ENCODE measurements around the gene CTSC.

DNA sequence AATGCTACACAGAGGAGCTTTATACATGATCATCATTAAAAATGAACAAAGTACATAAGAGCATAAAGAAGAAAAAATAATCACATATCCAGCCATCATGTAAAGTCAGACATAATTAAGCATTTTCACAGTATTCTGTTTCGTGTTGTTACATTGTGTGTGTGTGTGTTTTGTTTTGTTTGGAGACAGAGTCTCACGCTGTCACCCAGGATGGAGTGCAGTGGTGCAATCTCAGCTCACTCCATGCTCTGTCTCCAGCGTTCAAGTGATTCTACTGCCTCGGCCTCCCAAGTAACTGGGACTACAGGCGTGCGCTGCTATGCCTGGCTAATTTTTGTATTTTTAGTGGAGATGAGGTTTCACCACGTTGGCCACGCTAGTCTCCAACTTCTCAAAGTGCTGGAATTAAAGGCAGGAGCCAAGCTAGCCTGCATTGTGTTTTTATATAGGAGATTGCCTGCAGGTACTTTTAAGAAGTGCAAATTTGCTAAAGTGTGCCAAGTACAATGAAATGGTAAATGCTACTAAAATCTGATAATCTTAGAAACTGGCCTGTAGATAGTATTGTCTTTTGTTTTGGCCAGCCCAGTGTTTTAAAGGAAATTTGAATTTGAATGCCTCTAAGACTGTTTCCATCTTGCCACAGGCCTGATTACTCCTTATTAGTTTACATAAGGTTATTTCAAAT is 7.8 kb downstream of the CTSC start:
- TF ChIP-seq, protein P1, sequence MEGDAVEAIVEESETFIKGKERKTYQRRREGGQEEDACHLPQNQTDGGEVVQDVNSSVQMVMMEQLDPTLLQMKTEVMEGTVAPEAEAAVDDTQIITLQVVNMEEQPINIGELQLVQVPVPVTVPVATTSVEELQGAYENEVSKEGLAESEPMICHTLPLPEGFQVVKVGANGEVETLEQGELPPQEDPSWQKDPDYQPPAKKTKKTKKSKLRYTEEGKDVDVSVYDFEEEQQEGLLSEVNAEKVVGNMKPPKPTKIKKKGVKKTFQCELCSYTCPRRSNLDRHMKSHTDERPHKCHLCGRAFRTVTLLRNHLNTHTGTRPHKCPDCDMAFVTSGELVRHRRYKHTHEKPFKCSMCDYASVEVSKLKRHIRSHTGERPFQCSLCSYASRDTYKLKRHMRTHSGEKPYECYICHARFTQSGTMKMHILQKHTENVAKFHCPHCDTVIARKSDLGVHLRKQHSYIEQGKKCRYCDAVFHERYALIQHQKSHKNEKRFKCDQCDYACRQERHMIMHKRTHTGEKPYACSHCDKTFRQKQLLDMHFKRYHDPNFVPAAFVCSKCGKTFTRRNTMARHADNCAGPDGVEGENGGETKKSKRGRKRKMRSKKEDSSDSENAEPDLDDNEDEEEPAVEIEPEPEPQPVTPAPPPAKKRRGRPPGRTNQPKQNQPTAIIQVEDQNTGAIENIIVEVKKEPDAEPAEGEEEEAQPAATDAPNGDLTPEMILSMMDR (IDR thresholded peaks at IDR 0.05; ENCODE audit: poor library complexity, severe bottlenecking): no peak
- TF ChIP-seq EZH2 (IDR thresholded peaks at IDR 0.05; ENCODE audit: borderline replicate concordance, insufficient read depth, low read length, poor library complexity, severe bottlenecking) (no peak), MXI1 (conservative IDR thresholded peaks at IDR 0.05; ENCODE audit: poor library complexity, severe bottlenecking) (no peak), EP300 (conservative IDR thresholded peaks at IDR 0.05; ENCODE audit: poor library complexity, severe bottlenecking) (no peak), RAD21 (conservative IDR thresholded peaks at IDR 0.05) (no peak)
